Mucosa of descending colon (tissue), 3 donors: Measurements from ENCODE around the gene SCAF1. TPM values are rescaled to one million over a fixed set of nuclear protein-coding genes. Genes with fewer than 3 reads are reported as not detected.
A peak's percentile ranks its signal among the peaks of the same experiment; 100 is the strongest.

ENCODE experiments used
- ATAC-seq: fragments of 200-7000 bp; cut with Tn5 transposase; one replicate; pipeline ENCODE4 v1.9.1; 2020; ENCODE audit warnings: mild to moderate bottlenecking, moderate library complexity
- DNase-seq, 3 donors: peaks; one replicate each; pipeline ENCODE4 v3.0.0-alpha.2; 2020
- H3K36me3 ChIP-seq: fragments of 200-600 bp; one replicate; pipeline ENCODE4 v1.8.0; 2021; ENCODE audit warnings: low read depth, mild to moderate bottlenecking
- H3K4me1 ChIP-seq: fragments of 200-600 bp; one replicate; pipeline ENCODE4 v1.8.0; 2021; ENCODE audit warnings: low read depth, mild to moderate bottlenecking
- H3K4me3 ChIP-seq: fragments of 200-600 bp; one replicate; pipeline ENCODE4 v1.8.0; 2021; ENCODE audit warnings: mild to moderate bottlenecking
- H3K9me3 ChIP-seq: fragments of 200-600 bp; one replicate; pipeline ENCODE4 v1.8.0; 2021; ENCODE audit warnings: mild to moderate bottlenecking
- intact Hi-C, 2 donors: fragments of 100-400 bp; cut with DNase I in 1 of 2; cut with micrococcal nuclease in 1 of 2; formaldehyde crosslinking; loops; one replicate each; pipeline versions ENCODE4 v1.11.0 to v1.11.1; 2022; cut with DNase I, micrococcal nuclease
- total RNA-seq, 3 donors: library from RNA; stranded (reverse); fragmentation: NEBNext Ultra II Directional in 2 of 3; extraction: Animal tissue kit (Norgen Biotek cat#: 25700) in 2 of 3; gene quantifications; one replicate each; pipeline versions ENCODE4 v1.2.1 to v1.2.4, GENCODE V29; 2021 to 2023
- TF ChIP-seq, protein P1 (sequence below): fragments of 200-600 bp; IDR thresholded peaks from one replicate; pipeline ENCODE4 v1.8.0; 2022; ENCODE audit warnings: antibody characterized with exemption, mild to moderate bottlenecking
- donor health status: DM: no; HTN: no; CAD: no; lungs with moderate emphysema.
- donor health status: DM: no; HTN: no; CAD: no.
- donor health status: DM: no; HTN: yes; CAD: no.

The SCAF1 gene
- total RNA-seq, 3 donors from 2014 or later = 55.5 to 75.0 (median 56.1) TPM

DNA sequence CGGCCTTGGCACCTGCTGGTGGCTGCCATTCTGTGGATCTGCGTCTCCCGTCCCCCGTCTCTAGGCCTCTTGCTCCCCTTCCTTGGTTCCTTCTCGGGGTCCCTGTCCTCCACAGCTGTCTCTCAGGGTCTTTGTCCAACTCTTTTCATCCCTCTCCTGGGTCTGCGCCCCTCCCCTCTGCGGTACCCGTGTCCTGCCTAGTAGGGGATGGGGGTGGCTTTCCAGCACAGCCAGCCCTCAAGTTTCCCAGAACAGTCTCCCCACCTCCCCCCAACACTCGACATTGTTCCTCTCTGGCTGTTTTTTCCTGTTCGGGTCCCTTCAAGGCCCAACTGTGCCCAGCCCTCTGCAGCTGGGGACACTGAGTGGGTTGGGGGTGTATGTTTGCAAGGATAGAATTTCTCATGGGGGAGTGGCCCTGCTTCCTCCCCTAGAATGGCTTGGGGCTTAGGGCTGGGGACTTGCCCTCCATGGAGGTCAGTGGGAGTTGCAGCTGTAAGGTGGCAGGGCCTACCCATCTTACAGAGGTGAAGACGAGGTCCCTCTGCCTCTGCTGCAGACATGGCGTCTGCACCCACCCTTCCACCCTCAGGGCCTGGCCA is 46.6 kb downstream of the SCAF1 start:
- Histone ChIP-seq H3K4me3 (no peak overlapping the region), H3K9me3 (no peaks in the 10 kb centered on the region), H3K36me3 (no peaks in the 10 kb centered on the region), H3K4me1 (peaks cover 17% of the 10 kb centered on the region)
- TF ChIP-seq, protein P1, sequence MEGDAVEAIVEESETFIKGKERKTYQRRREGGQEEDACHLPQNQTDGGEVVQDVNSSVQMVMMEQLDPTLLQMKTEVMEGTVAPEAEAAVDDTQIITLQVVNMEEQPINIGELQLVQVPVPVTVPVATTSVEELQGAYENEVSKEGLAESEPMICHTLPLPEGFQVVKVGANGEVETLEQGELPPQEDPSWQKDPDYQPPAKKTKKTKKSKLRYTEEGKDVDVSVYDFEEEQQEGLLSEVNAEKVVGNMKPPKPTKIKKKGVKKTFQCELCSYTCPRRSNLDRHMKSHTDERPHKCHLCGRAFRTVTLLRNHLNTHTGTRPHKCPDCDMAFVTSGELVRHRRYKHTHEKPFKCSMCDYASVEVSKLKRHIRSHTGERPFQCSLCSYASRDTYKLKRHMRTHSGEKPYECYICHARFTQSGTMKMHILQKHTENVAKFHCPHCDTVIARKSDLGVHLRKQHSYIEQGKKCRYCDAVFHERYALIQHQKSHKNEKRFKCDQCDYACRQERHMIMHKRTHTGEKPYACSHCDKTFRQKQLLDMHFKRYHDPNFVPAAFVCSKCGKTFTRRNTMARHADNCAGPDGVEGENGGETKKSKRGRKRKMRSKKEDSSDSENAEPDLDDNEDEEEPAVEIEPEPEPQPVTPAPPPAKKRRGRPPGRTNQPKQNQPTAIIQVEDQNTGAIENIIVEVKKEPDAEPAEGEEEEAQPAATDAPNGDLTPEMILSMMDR = no peak
- DNase-seq (no peak), ATAC-seq (no peak)
- intact Hi-C loops = loop anchor here in 1 of 2 donors (10.0 kb wide), 1 partner anchor 104 kb away; the partner anchor contains the start of genes NOSIP and PRRG2

DNA sequence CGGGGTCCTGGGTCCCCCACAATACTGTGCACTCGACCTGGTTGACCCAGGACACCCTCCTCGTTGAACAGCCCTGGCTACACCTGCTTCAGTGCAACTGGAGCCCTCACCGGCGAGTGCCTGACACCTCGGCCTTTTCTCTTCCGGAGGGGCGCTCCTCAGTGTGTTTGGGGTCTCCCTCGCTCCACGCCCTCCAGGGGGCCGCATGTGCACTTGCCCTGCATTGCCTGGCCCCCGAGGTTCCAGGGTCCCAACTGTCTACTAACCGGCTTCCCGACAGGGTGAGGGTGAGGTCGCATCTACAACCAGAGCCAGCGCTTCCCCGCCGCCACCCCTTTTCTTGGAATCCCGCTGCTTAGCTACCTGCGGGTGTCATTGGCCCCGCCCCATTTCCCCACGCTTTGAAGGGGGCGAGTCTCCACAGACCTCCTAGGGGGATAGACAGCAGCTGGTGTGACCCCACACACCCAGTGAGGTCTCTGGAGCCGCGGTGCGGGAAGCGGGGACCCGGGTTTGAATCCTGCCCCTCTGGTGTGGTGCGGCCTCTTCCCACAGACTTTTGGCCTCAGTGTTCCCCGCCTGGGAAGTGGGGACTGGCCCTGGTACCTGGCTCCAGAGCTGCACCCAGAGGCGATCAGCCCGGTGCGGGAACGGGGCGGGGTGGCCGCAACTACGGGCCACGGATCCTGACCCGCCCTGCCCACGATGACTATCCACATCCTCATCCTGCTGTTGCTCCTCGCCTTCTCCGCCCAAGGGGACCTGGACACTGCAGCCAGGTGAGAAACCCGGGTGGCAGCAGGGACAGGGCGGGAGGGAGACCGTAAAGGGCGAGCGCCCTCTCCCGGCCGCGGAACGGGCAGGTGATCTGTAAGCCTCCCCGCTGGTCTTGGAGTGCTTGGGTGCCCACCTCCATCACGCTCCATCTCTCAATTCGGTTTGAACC is 47.4 kb downstream of the SCAF1 start, which contains the start of gene ADM5:
TSS of gene ADM5 (plus strand) at position 462 of the 946 bp plus-strand sequence. CDS start at position 706, 244 bp downstream.
- H3K9me3 ChIP-seq = no peaks in the 10 kb centered on the region
- TF ChIP-seq, protein P1 = no peak
- ATAC-seq = peak; percentile 84
- peaks cover 17% of the 10 kb centered on the region for H3K4me1 ChIP-seq
- intact Hi-C loops = loop anchor here in 1 of 2 donors (10.0 kb wide), 1 partner anchor 105 kb away; the partner anchor contains the start of genes NOSIP and PRRG2
- H3K4me3 ChIP-seq = no peak within 1 kb of the TSS
- H3K36me3 ChIP-seq = no peaks in the 10 kb centered on the region
- peak in 2 of 3 donors; percentile 78 for DNase-seq

DNA sequence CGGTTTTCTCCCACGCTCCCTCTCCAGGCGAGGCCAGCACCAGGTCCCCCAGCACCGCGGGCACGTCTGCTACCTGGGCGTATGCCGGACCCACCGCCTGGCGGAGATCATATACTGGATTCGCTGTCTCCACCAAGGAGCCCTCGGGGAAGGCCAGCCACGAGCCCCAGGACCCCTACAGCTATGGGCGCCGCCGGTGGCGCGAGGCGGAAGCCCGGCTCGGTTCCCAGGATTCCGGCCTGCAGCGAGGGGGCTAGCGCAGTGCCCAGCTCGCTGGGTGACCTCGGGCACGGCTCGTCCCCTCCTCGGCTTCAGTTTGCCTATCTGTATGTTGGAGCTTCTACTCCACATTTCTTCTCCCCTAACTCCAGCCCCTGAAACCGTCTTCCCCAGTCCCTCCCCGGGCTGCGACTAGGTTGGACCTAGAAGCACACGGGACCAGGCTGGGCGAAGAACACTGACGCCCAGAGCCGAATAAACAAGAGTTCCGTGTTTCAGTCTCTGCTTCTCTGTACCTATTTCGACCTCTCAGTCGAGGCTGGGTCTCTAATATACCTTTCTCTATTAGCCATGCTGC is 48.2 kb downstream of the SCAF1 start:
- no peaks in the 10 kb centered on the region for H3K9me3 ChIP-seq
- intact Hi-C loops = no loop called here
- peaks cover 17% of the 10 kb centered on the region for H3K4me1 ChIP-seq
- no peaks in the 10 kb centered on the region for H3K36me3 ChIP-seq
- no peak for DNase-seq
- peak; percentile 26 for ATAC-seq
- H3K4me3 ChIP-seq = no peak overlapping the region
- TF ChIP-seq, protein P1 = no peak

DNA sequence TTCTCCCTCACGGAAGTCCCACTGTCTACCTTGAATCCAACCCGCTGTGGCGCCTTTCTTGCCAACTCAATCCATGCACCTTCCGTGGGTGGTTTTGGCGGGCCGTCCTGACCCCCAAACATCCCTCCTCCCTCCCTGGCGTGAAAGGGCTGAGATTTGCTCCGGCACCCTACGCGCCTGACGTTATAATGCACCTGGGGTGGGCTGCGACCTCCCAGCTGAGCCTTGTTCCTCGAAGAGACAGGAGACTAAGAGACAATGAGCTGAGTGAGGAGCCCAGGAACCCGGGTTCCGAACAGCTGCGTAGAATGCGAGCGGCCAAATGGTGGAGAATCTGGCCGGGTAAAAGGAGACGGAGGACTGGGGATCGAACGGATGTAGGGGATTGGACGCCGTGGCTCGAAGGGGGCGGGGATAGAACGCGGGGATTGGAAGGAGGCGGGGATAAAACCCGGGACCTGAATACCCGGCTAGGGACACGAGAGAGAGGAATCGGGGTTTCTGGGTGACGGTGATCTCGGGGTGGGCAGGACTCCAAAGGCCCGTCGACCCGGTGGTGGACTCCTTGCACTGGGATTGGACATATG is 48.7 kb downstream of the SCAF1 start, which contains the start of gene CPT1C:
TSS of gene CPT1C (plus strand) at position 461 of the 587 bp plus-strand sequence. CDS start 1,137 bp downstream, outside the sequence.
- Histone ChIP-seq H3K9me3 (no peaks in the 10 kb centered on the region), H3K4me1 (peaks cover 17% of the 10 kb centered on the region), H3K4me3 (no peak within 1 kb of the TSS), H3K36me3 (no peaks in the 10 kb centered on the region)
- intact Hi-C loops = no loop called here
- peak; percentile 73 for ATAC-seq
- TF ChIP-seq, protein P1 = no peak
- peak in 2 of 3 donors; percentile 67 to 80 for DNase-seq
